GM18519 (cell line): Measurements from ENCODE around the gene ABI2.
"Not testable (repeated sequence)": the region's sequence is repeated elsewhere in the genome, so short reads cannot be mapped to it uniquely, and the experiment has no call there.

Experiments used
- ATAC-seq: cut with Tn5 transposase; IDR thresholded peaks from one replicate; pipeline ENCODE4 v1.9.1; 2021; ENCODE audit warnings: mild to moderate bottlenecking, moderate library complexity; ENCODE audit not compliant: unreplicated experiment, low FRiP score

ABI2 gene

DNA sequence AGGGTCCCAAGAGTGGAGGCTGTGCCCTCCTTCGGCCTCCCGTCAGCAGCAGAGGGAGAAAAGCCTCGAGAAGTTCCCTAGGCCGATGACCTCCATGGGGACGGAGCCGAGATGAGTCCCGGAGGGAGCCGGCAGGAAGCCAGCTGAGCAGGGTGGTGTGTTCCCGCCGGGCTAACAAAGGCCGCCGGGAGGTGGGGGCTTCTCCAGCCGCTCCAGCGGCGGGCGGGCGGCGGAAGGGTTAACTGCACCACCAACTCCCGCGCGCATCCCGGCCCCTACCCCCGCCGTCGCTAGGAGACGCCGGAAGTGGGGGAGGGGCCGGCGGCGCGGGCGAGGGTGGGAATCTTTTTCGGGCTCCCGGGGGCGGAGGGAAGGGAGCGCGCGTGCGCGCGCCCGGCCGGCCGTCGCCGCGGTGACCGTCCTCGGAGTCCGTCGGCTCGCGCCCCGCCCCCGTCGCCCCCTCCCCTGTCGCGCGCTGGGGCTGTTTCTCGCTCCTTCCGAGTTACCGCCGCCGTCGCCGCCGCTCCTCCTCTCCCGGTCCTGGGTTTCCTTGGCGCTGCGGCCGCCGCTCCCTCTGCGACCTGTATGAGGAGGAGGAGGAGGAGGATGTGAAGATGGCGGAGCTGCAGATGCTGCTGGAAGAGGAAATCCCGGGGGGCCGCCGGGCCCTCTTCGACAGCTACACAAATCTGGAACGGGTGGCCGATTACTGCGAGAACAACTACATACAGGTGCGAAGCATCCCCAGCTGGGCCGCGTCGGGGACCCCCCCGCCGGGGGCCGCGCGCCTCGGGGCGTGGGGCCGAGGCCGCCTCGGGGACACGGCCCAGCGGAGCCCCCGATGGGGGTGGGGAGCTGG is at the start of gene ABI2:
Gene ABI2, plus strand, starts transcription at position 494 of the 859 bp plus-strand sequence. Its CDS starts 121 bp downstream, at position 615.
- peak; percentile 37 for ATAC-seq

DNA sequence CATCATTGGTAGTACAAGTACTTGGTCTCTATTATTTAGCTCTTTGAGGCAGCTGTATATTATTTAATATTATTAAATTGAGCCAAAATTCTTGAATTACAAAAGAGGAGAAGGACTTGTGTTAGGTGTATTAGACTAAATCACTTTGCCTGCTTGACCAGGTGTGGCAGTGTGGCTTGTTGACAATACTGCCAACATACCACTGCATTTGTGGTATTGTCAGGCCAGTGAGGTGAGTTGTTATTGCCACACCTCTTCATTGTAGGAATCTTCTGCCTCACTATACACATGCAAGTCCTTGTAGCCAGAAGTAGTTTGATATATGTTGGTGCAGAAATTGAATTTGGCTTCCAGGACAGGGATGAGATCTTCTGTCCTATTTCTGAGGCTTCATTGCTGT is 48.9 kb upstream of the ABI2 start:
- ATAC-seq, result no peak

DNA sequence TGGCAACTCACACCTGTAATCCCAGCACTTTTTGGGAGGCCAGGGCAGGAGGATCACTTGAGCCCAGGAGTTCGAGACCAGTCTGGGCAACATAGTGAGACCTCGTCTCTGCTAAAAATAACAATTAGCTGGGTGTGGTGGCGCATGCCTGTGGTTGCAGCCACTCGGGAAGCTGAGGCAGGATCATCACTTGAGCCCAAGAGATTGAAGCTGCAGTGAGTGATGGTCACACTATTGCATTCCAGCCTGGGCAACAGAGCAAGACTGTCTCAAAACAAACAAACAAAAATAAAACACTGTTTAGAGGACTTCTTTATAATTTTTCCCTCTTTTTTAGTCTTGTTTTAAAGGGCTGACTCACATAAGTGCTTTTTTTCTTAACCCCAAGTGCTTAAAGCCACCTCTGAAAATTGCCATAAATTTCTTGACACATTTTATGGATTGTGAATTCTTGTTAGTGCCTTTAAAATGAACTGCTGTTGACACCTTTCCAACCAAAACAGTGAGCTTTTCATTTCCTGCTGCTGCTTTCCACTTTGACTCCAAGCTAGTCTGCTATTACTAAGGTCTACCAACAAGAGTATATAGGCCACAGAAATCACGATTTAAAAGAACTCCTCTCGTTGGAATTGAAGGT is 47.6 kb upstream of the ABI2 start:
- ATAC-seq, result no peak

DNA sequence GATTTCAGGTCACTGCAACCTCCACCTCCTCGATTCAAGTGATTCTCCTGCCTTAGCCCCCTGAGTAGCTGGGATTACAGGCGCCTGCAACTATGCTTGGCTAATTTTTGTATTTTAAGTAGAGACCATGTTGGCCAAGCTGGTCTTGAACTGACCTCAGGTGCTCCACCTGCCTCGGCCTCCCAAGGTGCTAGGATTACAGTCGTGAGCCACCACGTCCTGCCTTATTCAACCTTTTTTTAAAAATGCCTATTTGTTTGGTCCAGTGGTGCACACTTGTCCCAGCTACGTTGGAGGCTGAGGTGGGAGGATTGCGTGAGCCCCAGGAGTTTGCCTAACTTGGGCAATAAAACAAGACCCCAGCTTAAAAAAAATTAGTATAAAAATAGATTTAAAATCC is 46.1 kb upstream of the ABI2 start:
- ATAC-seq, result no peak

DNA sequence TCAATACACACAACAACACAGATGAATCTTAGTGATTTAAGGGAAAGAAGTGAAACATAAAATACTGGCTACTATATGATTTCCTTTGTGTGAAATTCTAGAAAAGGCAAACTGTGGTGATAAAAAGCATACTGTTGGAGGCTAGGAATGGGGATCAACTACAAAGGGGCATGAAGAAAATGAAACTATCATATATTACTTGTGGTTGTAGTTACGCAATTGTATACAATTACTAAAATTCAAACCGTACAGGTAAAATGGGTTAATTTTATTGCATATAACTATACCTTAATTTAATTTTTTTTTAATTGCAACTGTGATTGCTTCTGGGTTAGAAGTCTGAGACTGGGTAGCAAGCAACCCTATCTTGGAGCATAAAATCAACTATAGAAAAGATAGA is 41.7 kb upstream of the ABI2 start:
- ATAC-seq, result no peak

DNA sequence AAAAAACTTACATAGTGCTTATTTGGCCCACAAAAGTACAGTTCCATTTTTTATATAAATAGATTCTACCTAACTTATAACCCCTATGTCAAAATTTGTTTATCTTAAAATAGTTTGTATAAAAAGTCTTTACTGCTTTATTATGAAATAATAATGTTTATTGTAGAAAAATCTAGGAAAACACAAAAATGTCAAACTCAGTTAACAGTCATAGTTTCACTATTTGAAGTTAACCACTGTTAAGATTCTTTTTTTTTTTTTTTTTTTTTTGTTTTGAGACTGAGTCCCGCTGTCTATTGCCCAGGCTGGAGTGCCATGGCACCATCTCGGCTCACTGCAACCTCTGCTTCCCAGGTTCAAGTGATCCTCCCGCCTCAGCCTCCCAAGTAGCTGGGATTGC is 26.5 kb upstream of the ABI2 start:
- no peak for ATAC-seq

DNA sequence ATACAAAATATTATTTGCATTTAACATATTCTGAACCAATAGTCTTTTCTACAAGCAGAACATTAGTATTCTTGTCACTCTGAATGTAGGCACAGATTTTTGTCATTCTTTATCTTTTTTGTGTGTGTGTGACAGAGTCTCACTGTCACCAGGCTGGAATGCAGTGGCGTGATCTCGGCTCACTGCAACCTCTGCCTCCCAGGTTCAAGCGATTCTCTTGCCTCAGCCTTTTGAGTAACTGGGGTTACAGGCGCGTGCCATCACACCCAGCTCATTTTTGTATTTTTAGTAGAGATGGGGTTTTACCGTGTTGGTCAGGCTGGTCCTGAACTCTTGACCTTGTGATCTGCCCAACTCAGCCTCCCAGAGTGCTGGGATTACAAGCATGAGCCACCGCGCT is 25.6 kb upstream of the ABI2 start:
- not testable (repeated sequence) for ATAC-seq

DNA sequence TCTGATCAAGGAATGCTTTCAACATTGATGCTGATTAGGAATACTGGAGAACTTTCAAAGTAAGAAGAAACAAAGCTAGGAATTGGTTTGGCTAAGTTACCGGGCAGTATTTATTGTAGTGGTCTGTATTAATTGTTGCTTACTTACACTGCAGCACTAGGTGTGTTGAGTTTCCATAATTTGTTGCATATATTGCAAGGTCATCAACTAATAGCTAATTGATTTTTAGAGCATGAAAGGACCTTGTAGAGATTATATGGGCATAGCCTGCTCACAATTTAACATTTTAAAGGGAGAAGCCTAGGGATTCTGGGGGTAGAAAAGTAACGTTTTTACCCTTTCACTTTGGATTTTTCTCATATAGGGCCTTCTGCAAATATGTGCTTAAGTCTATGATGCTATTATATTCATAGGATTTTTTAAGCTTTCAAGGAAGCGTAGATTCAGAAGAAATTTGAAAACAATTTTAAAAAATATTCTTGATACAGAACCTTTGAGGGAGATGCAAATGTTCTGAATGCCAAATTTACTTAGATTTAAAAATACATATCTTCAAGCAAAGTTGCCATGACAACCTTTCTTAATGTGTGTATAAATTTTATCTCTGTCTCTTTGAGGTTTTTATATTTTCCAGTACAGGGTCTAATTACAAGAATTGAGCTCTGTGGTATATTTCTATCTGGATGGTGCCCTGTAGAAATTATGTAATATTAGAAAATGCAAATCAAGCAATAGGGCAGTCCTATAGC is 17.3 kb upstream of the ABI2 start:
- ATAC-seq, result no peak

DNA sequence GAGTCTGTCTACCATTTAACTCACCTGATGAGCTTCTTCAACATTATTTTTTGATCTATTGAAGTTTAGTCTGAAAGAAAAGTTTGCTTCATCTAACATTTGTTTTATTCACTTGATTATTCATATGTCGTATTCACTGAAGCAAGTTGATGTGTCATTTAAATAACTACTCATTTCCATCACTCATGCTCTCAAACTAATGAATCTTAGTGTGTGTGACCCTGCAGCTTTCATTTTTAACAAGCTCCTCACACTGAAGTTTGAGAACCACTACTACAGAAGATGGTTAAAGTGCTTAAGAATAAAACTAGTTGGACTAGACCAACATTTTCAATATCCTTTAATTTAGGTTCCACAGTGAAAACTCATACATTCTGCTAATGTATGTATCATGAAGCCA is 1.8 kb upstream of the ABI2 start:
- ATAC-seq, result no peak

DNA sequence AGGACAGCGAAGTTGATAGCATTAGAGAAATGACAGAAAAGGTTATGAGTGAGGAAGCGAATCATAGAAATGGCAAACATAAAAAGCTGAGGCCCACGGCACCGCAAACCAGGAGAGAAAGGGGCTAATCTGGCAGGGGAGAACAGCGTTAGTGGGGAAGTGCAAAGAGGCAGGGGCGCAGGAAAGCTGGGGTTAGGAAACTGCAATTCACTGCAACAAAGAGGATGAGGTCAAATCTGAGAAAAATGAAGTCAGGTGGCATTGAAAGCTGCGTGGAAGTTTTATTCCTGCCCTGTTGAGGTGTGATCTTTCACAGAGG is 653 bp upstream of the ABI2 start:
- ATAC-seq, result no peak

DNA sequence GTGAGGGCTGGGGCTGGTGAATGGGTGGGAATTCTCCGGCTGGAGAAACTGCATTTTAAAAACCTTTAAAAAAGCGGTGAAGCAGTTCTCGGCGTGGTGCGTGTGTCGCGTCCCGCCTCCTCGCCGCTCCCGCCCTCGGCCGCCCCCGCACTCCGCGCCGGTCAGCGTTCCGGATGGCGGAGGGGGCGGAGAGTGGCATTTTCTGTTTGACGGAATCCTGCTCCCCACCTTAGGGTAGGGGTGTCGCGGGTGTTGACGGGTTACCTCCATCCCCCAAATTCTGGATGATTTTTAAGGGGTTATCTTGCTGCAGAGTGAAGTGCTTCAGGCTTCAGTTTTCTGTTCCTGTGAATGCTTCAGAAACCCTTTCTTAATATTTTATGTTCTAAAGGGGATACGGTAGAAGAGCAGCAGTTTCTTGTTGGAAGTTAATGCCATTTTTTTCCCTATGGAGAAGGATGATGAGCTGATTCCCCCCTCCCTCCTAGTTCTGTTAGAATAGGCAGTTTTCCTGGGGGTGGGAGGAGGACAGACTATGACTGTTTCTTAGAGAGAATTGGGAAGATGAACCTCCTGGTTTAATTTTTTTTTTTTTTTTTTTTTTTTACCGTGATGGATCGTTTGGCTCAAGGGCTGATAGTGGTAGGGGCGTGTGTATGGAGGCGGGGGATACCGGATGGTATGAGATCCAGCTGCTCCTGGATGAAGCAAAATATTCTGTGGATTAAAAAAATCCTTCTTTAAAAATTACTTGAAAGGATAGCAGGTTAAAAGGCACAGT is 756 bp downstream of the ABI2 start:
- peak; percentile 38 for ATAC-seq

DNA sequence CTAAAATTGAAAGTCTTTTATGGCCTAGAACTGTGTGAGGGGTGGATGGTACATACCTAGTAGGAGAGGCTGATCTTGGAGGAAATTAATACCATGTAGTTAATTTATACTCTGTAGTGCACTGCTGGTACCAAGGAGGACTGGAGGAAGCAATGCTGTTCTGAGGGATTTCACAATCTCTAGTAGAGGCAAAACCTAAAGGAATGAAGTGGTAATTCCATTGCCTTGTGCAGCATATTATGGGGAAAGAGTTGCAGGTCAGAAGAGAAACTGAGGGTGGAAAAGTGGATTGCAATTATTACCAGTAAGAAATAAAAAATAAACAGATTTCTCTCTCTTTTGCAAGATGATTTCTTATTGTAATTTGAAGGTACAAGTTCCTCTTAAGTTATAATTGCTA is 2.2 kb downstream of the ABI2 start:
- ATAC-seq, result no peak

DNA sequence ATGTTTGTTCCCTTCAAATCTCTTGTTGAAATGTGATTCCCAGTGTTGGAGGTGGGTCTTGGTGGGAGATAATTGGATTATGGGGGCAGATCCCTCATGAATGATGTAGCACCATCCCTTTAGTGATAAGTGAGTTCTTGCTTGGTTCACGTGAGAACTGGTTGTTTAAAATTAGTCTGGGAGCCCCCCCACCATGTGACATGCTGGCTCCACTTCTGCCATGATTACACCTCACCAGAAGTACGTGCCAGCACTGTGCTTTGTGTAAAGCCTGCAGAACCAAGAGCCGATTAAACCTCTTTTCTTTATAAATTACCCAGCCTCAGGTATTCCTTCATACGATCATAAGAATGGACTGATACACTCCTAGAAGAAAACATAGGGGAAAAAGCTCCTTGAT is 10.1 kb downstream of the ABI2 start:
- ATAC-seq, result no peak

DNA sequence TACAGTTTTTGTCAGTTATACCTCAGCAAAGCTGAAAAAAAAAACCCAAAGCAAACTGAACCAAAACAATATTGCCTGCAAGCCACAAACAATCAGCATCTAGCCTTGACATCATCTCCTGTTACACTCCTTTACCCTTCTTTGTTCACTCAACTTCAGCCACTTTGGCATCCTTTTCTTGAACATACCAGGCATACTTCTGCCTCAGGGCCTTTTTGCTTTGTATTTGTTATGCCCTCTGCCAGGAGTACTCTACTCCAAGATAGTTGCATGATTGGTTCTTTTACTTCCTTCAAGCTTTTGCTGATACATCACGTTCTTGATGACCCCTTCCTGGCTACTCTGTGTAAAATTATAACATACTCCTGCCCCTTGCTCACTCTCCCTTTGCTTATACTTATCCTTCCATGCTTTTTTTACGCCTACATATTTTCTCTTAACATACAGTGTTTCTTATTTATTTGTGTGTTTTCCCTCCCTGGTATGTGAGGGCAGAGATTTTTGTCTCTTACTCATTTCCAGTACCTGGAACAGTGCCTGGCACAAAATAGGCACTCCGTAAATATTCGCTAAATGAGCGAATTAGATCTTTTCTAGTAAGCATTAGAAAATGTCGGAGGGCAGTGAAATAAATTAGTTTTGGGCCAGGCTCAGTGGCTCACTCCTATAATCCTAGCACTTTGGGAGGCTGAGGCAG is 12.7 kb downstream of the ABI2 start:
- no peak for ATAC-seq

DNA sequence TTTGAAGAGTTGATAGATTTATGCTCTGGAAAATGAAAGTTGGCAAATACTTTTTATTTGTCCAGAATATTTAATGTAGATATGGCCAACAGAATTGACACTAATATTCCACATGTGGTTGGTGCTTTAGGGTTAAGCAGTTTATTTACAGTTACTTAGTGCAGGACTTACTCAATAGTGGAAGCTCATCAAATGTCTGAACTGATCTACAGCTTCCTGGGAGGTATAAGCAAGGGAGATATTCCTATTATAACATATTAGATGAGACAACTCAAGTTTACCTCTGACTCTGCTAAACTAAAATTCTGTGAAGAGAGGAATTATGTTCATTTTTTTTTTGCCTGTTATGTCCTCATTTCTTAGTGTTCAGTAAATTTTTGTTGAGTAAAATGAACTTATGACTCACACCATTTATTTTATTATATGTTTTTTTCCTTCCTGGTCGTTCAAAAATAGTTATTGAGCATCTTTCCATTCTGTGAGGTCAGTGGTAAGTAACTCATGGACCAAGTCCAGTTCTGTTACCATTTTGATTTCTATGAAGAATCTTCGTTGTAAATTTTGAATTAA is 13.6 kb downstream of the ABI2 start:
- no peak for ATAC-seq

DNA sequence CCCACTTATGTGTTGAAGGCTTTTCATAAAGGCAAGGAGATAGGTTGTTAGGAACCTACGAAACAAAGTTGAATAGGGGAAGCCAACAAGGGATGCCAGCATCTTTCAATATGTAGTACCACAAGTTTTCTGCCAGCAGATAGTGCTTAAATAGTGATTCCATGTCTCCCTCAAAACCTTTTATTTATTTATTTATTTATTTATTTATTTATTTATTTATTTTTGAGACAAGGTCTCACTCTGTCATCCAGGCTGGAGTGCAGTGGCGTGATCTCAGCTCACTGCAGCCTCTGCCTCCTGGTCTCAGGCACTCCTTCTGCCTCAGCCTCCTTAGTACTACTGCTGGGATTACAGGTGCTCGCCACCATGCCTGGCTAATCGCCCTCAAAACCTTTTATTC is 14.2 kb downstream of the ABI2 start:
- not testable (repeated sequence) for ATAC-seq

DNA sequence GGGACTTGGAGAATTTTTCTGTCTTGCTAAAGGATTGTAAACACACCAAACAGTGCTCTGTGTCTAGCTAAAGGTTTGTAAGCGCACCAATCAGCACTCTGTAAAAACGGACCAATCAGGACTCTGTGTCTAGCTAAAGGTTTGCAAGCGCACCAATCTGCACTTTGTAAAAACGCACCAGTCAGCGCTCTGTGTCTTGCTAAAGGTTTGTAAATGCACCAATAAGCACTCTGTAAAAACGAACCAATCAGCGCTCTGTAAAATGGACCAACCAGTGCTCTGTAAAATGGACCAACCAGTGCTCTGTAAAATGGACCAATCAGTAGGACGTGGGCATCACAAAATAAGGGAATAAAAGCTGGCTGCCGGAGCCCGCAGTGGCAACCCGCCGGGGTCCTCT is 16.5 kb downstream of the ABI2 start:
- no peak for ATAC-seq

DNA sequence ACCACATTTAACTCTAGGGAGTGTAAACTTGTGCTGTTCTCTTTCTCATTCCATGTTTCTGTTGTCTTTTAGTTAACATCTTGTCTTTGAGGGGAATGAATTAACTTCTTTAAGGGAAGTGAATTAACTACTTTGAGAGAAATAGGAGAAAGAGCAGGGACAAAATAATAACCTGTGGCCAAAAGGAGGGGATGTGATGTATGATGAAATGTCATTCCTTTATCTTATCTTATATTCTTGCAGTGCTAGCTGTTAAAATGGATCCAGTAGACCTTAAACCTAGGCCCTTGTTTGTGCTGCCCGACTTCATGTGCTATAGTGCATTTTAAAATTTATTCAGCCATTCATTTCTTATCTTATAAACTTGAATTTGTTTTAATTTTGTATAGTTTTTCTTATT is 18.4 kb downstream of the ABI2 start:
- no peak for ATAC-seq

DNA sequence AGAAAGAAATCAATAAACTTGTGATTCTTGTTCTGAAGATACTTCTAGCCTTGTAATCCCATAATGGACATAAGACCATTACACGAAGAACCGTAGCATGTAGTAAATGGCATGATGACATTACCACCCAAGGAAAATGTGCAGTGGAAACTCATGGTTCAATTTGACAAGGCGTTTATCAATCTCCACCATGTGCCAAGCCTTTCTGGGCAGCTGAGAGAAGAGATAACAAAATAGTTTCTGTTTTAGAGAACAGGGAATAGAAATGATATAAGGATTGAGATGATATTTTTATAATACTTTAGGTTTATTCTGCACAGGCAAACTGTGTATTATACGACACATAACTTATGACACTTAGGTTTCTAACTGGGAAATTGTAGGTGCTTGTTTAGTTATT is 19.2 kb downstream of the ABI2 start:
- ATAC-seq, result no peak
